Natural killer cell (primary cell): ENCODE measurements around the gene SLCO3A1. TPM values are rescaled to one million over a fixed set of nuclear protein-coding genes. Genes with fewer than 3 reads are reported as not detected.

Experiments used
- ATAC-seq, 3 donors: fragments of 150-1000 bp in 2 of 3; fragments of 200-7000 bp in 1 of 3; cut with Tn5 transposase; 1 replicate in 1 of 3; 2 replicates in 2 of 3; pipeline ENCODE4 v1.10.0; 2021; ENCODE audit warnings: mild to moderate bottlenecking in 2 of 3, moderate library complexity in 2 of 3
- DNase-seq, 2 donors: peaks; one replicate each; pipeline versions ENCODE4 v3.0.0 to v3.0.0-alpha.2; 2013 to 2021; ENCODE audit warnings: mixed read lengths in 1 of 2
- H3K27ac ChIP-seq: one replicate; pipeline ENCODE4 v1.5.1; 2013; ENCODE audit warnings: mild to moderate bottlenecking, low read length
- H3K27me3 ChIP-seq: one replicate; pipeline ENCODE4 v1.6.1; 2013; ENCODE audit warnings: low read length; ENCODE audit not compliant: control insufficient read depth, insufficient read depth
- H3K36me3 ChIP-seq: one replicate; pipeline ENCODE4 v1.6.1; 2013; ENCODE audit warnings: low read length; ENCODE audit not compliant: control insufficient read depth, insufficient read depth
- H3K4me1 ChIP-seq: one replicate; pipeline ENCODE4 v1.6.1; 2013; ENCODE audit warnings: low read length; ENCODE audit not compliant: control insufficient read depth, insufficient read depth
- H3K4me3 ChIP-seq: one replicate; pipeline ENCODE4 v1.5.1; 2013; ENCODE audit warnings: low read length
- H3K9me3 ChIP-seq: one replicate; pipeline ENCODE4 v1.6.1; 2013; ENCODE audit warnings: low read length; ENCODE audit not compliant: control insufficient read depth, insufficient read depth
- H3K27ac Mint-ChIP-seq, 2 donors: one replicate each; pipeline ENCODE4 v1.8.0; 2022; ENCODE audit warnings: mild to moderate bottlenecking in 2 of 2, mixed read lengths in 2 of 2, moderate library complexity in 1 of 2
- H3K27me3 Mint-ChIP-seq, 2 donors: one replicate each; pipeline ENCODE4 v1.8.0; 2022; ENCODE audit warnings: low read depth in 2 of 2, mixed read lengths in 2 of 2
- H3K36me3 Mint-ChIP-seq: one replicate; pipeline ENCODE4 v1.8.0; 2022; ENCODE audit warnings: mixed read lengths
- H3K4me1 Mint-ChIP-seq, 2 donors: one replicate each; pipeline ENCODE4 v1.8.0; 2022; ENCODE audit warnings: mixed read lengths in 2 of 2
- H3K4me3 Mint-ChIP-seq: one replicate; pipeline ENCODE4 v1.8.0; 2022; ENCODE audit warnings: mild to moderate bottlenecking, moderate library complexity, mixed read lengths
- H3K9me3 Mint-ChIP-seq, 2 donors: one replicate each; pipeline ENCODE4 v1.8.0; 2022; ENCODE audit warnings: mixed read lengths in 2 of 2
- WGBS: methylation state at CpG from one replicate; pipeline ENCODE4 v1.1.7; 2013; ENCODE audit warnings: missing lambda C conversion rate; ENCODE audit not compliant: insufficient coverage; 5-methylcytosine and 5-hydroxymethylcytosine counted together
- intact Hi-C: fragments of 100-400 bp; cut with micrococcal nuclease; formaldehyde crosslinking; loops from one replicate; pipeline ENCODE4 v1.14.2; 2022
- total RNA-seq, 4 donors: library from RNA; stranded (reverse); fragments of 120-200 nt in 1 of 4; gene quantifications; one replicate each; pipeline versions ENCODE4 v1.2.3 to v1.2.4, GENCODE V29; 2013 to 2022
- TF ChIP-seq, protein P1 (sequence below): fragments of 200-600 bp; IDR thresholded peaks from one replicate; pipeline ENCODE4 v1.8.0; 2022; ENCODE audit warnings: antibody characterized with exemption

SLCO3A1 gene
- total RNA-seq, 3 donors from 2014 or later (not counting 1 experiment from before 2014, with no cell fraction given): 48.5 to 73.5 (median 68.8) TPM

DNA sequence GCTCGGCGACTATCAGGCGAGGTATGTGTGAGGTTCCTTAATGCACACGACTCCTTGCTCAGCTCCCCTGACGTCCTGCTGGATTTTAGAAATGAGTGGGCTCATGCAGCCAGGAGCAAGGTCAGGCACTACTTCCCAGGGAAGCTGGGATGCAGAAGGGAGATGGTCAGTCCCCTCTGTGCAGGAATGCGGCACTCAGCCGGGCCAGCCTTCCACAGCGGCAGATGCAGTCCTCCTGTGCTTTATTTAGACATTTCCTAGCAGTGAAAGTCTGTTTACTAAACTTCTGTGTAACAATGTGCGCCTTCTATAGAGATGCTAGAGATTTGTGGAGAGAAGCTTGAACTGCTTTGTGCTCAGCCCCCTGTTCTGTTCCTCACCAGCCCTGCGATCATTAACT is 252.1 kb downstream of the SLCO3A1 start:
- Histone ChIP-seq H3K4me1 (peaks cover 12% of the 10 kb centered on the region), H3K4me3 (no peak overlapping the region), H3K27me3 (no peaks in the 10 kb centered on the region), H3K36me3 (peaks cover 2% of the 10 kb centered on the region), H3K9me3 (no peaks in the 10 kb centered on the region), H3K27ac (no peak overlapping the region)
- Mint-ChIP-seq H3K27ac (no peak overlapping the region), H3K27me3 (no peaks in the 10 kb centered on the region), H3K9me3 (no peaks in the 10 kb centered on the region), H3K36me3 (no peaks in the 10 kb centered on the region), H3K4me1 (peaks cover 41 to 43% of the 10 kb centered on the region in 2 donors), H3K4me3 (no peak overlapping the region)
- WGBS: 92% methylated on average over 10 of the region's 10 CpGs
- no peak for ATAC-seq
- intact Hi-C loops: no loop called here
- DNase-seq: no peak
- TF ChIP-seq, protein P1, sequence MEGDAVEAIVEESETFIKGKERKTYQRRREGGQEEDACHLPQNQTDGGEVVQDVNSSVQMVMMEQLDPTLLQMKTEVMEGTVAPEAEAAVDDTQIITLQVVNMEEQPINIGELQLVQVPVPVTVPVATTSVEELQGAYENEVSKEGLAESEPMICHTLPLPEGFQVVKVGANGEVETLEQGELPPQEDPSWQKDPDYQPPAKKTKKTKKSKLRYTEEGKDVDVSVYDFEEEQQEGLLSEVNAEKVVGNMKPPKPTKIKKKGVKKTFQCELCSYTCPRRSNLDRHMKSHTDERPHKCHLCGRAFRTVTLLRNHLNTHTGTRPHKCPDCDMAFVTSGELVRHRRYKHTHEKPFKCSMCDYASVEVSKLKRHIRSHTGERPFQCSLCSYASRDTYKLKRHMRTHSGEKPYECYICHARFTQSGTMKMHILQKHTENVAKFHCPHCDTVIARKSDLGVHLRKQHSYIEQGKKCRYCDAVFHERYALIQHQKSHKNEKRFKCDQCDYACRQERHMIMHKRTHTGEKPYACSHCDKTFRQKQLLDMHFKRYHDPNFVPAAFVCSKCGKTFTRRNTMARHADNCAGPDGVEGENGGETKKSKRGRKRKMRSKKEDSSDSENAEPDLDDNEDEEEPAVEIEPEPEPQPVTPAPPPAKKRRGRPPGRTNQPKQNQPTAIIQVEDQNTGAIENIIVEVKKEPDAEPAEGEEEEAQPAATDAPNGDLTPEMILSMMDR: no peak

DNA sequence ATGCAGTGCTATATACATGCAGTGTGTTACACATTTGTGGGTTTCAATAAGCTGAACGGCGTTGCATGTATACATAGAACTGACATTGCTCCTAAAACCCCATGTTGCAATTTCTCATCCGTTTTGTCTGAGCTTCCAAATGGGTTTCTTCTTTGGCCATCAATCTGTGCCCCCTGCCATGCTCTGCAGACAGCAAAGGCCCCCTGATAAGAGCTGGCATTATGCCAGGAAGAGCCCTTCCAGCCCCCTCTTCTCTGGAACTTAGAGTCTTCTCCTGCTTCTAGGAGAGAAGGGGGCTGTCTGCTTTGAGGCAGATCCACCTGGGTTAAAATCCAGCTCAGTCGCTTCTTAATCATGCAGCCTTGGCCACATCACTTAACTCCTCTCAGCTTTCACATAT is 254.0 kb downstream of the SLCO3A1 start:
- Histone ChIP-seq H3K4me1 (no peaks in the 10 kb centered on the region), H3K4me3 (no peak overlapping the region), H3K9me3 (no peaks in the 10 kb centered on the region), H3K27ac (no peak overlapping the region), H3K27me3 (no peaks in the 10 kb centered on the region), H3K36me3 (peaks cover 2% of the 10 kb centered on the region)
- intact Hi-C loops: no loop called here
- no peak overlapping the region for H3K27ac Mint-ChIP-seq
- TF ChIP-seq, protein P1: no peak
- DNase-seq (no peak), ATAC-seq (no peak)
- no peaks in the 10 kb centered on the region for H3K9me3 Mint-ChIP-seq
- peaks cover 30 to 33% of the 10 kb centered on the region in 2 donors for H3K4me1 Mint-ChIP-seq
- H3K27me3 Mint-ChIP-seq: no peaks in the 10 kb centered on the region
- no peaks in the 10 kb centered on the region for H3K36me3 Mint-ChIP-seq
- H3K4me3 Mint-ChIP-seq: no peak overlapping the region
- 93% methylated on average over 3 of the region's 4 CpGs for WGBS

DNA sequence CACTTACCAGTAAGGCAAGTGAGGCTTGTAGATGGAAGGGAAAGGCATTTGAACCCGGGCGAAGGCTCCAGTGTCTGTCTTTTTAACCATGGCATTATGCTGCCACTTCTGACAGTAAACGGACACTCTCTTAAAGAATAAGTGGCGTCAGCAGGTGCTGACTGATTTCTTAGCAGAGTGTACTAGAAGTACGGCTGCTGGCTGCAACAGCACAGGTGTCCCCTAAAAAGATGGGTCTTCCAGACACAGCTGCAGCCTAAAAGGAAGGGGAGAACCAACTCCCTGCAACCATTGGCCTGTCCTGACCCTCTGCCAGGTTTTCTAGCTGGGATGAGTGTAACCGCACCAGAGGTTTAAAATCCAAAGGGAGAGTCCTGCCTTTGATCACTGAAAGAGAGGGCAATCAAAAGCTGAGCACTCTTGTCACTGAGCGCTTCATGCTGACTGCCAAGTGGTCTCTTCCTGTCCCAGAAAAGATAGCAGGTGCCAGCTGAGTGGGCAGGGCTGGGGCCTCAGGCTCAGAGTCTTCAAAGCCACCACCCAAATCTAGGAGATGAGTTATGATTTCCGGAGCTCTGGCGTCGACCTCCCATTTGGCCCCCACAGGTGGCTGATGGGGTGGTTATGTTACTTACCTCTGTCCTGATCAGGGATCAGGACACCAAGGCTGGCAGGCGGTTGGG is 255.8 kb downstream of the SLCO3A1 start:
- H3K4me1 Mint-ChIP-seq: peaks cover 26 to 28% of the 10 kb centered on the region in 2 donors
- no peaks in the 10 kb centered on the region for H3K9me3 Mint-ChIP-seq
- Histone ChIP-seq H3K27me3 (no peaks in the 10 kb centered on the region), H3K9me3 (no peaks in the 10 kb centered on the region), H3K36me3 (peaks cover 2% of the 10 kb centered on the region), H3K4me1 (no peaks in the 10 kb centered on the region), H3K4me3 (no peak overlapping the region), H3K27ac (no peak overlapping the region)
- TF ChIP-seq, protein P1: no peak
- H3K27me3 Mint-ChIP-seq: no peaks in the 10 kb centered on the region
- H3K27ac Mint-ChIP-seq: peak overlapping the region in 1 of 2 donors; percentile 49
- DNase-seq: no peak
- intact Hi-C loops: no loop called here
- H3K4me3 Mint-ChIP-seq: no peak overlapping the region
- 78% methylated on average over 11 of the region's 11 CpGs for WGBS
- no peaks in the 10 kb centered on the region for H3K36me3 Mint-ChIP-seq
- ATAC-seq: no peak

DNA sequence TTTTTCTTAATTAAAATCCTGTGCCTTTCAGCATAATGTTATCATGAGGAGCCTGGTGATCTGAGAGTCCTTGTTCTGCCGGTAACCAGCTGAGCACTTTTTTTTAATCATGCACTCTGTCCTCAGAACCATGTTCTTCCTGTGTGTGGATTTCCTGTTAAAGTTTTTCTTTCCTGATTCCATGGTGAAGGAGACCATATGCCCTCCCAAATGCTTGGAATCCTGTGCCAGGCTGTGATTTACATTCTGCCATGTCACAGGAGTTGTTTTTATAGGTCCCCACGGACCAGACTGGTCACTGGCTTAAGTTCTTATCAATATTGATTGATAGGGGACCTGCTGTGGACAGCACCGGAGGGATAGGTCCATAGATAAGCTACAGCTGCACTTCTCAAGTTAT is 257.8 kb downstream of the SLCO3A1 start:
- Histone ChIP-seq H3K27me3 (no peaks in the 10 kb centered on the region), H3K4me3 (no peak overlapping the region), H3K9me3 (no peaks in the 10 kb centered on the region), H3K27ac (no peak overlapping the region), H3K4me1 (no peaks in the 10 kb centered on the region), H3K36me3 (no peaks in the 10 kb centered on the region)
- TF ChIP-seq, protein P1: no peak
- H3K27ac Mint-ChIP-seq: no peak overlapping the region
- no peaks in the 10 kb centered on the region for H3K9me3 Mint-ChIP-seq
- ATAC-seq (no peak), DNase-seq (no peak)
- 90% methylated on average over 3 of the region's 3 CpGs for WGBS
- no peaks in the 10 kb centered on the region for H3K27me3 Mint-ChIP-seq
- no peaks in the 10 kb centered on the region for H3K36me3 Mint-ChIP-seq
- intact Hi-C loops: no loop called here
- peaks cover 26 to 28% of the 10 kb centered on the region in 2 donors for H3K4me1 Mint-ChIP-seq
- no peak overlapping the region for H3K4me3 Mint-ChIP-seq
